AG04450 (cell line): ENCODE data around the gene LGR5. TPM values are rescaled to one million over a fixed set of nuclear protein-coding genes. Genes with fewer than 3 reads are reported as not detected.
"Not testable (repeated sequence)": the region's sequence is repeated elsewhere in the genome, so short reads cannot be mapped to it uniquely, and the experiment has no call there.

Experiments
- CTCF ChIA-PET: fragments of 300-600, 350-600 bp; formaldehyde crosslinking; extraction: SDS; loops from one replicate; lab custom pipeline; 2022; ENCODE audit warnings: antibody characterized with exemption, inconsistent platforms; lab: Charles Lee
- POLR2A ChIA-PET: fragments of 350-600 bp; formaldehyde crosslinking; extraction: SDS; loops from one replicate; lab custom pipeline; 2021; ENCODE audit warnings: antibody characterized with exemption, inconsistent platforms; lab: Yijun Ruan, JAX
- DNase-seq: peaks from one replicate; pipeline ENCODE4 v3.0.0-alpha.2; 2011; ENCODE audit warnings: low read depth, low spot score
- H3K27ac ChIP-seq: one replicate; pipeline ENCODE4 v1.5.1; 2012; ENCODE audit warnings: low read depth, low read length, control low read depth
- H3K27me3 ChIP-seq: one replicate; pipeline ENCODE4 v1.6.0; 2012; ENCODE audit warnings: low read length; ENCODE audit not compliant: control insufficient read depth, insufficient read depth
- H3K4me3 ChIP-seq: 2 replicates; pipeline ENCODE4 v1.5.1; 2011; ENCODE audit warnings: mild to moderate bottlenecking, low read depth, low read length, control low read depth
- H3K9me3 ChIP-seq: 2 replicates; pipeline ENCODE4 v1.5.1; 2012; ENCODE audit warnings: low read length; ENCODE audit not compliant: control insufficient read depth, insufficient read depth
- polyA plus RNA-seq: library from polyadenylated mRNA; depleted of rRNA; stranded (reverse); fragments of >200 nt; gene quantifications from 2 replicates; pipeline ENCODE4 v1.2.3, GENCODE V29; 2011
- TF ChIP-seq, protein P1 (sequence below): IDR thresholded peaks from 2 replicates; pipeline ENCODE4 v1.5.1; 2011; ENCODE audit warnings: low read depth, low read length, control low read depth, inconsistent platforms

The LGR5 gene
- polyA plus RNA-seq, 1 experiment = not detected

DNA sequence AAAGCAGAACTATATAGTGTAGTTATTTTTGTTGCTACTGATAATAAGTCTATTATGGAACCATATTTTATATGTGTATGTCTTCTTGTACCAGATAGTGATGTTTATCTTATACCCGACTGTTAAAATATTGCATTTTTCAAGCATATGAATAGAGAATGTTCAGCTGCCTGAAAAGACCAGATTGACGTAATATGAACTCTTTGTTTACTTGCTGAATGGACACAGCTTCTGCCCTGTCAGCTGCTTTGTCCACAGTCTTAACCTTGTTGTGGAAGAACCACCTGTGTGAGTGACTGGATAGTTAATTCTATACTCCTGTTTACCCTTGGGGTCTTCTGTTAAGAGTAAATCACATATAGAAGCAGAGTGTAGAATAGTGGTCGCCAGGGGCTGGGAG lies 109.3 kb downstream of the LGR5 start:
- Histone ChIP-seq H3K27ac (no peak overlapping the region), H3K4me3 (no peak overlapping the region), H3K9me3 (no peaks in the 10 kb centered on the region), H3K27me3 (no peaks in the 10 kb centered on the region)
- POLR2A ChIA-PET = no interaction called here
- TF ChIP-seq, protein P1, sequence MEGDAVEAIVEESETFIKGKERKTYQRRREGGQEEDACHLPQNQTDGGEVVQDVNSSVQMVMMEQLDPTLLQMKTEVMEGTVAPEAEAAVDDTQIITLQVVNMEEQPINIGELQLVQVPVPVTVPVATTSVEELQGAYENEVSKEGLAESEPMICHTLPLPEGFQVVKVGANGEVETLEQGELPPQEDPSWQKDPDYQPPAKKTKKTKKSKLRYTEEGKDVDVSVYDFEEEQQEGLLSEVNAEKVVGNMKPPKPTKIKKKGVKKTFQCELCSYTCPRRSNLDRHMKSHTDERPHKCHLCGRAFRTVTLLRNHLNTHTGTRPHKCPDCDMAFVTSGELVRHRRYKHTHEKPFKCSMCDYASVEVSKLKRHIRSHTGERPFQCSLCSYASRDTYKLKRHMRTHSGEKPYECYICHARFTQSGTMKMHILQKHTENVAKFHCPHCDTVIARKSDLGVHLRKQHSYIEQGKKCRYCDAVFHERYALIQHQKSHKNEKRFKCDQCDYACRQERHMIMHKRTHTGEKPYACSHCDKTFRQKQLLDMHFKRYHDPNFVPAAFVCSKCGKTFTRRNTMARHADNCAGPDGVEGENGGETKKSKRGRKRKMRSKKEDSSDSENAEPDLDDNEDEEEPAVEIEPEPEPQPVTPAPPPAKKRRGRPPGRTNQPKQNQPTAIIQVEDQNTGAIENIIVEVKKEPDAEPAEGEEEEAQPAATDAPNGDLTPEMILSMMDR = no peak
- CTCF ChIA-PET = interaction anchor here (0.7 to 5.9 kb wide), 4 partner anchors 41 to 198 kb away, joined by 3 to 82 read pairs (median 6); no protein-coding TSS in a partner anchor
- DNase-seq = no peak

DNA sequence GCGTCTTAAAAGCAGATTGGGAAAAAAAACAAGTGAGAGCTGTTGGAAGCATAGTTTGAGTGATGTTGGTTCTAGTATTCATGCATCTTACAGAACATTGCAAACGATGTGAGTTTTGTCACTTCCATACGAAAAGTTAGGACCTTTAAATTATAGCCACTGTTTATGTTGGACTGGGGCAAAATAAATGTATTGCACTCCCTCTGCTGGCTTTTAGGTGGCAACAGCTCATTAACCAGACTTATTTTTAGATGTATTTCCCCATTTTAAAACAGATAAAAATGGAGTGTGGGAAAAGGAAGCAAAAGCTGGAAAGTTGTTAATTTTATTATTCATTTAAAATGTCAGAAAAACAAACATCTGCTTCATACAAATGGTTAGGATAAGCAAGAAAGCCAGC lies 111.9 kb downstream of the LGR5 start:
- no peaks in the 10 kb centered on the region for H3K27me3 ChIP-seq
- DNase-seq = no peak
- no peaks in the 10 kb centered on the region for H3K9me3 ChIP-seq
- no peak overlapping the region for H3K27ac ChIP-seq
- POLR2A ChIA-PET = no interaction called here
- H3K4me3 ChIP-seq = no peak overlapping the region
- CTCF ChIA-PET = interaction anchor here (0.8 to 5.9 kb wide), 11 partner anchors 9 to 340 kb away, joined by 3 to 82 read pairs (median 3); no protein-coding TSS in a partner anchor
- TF ChIP-seq, protein P1 = peak; percentile 56

DNA sequence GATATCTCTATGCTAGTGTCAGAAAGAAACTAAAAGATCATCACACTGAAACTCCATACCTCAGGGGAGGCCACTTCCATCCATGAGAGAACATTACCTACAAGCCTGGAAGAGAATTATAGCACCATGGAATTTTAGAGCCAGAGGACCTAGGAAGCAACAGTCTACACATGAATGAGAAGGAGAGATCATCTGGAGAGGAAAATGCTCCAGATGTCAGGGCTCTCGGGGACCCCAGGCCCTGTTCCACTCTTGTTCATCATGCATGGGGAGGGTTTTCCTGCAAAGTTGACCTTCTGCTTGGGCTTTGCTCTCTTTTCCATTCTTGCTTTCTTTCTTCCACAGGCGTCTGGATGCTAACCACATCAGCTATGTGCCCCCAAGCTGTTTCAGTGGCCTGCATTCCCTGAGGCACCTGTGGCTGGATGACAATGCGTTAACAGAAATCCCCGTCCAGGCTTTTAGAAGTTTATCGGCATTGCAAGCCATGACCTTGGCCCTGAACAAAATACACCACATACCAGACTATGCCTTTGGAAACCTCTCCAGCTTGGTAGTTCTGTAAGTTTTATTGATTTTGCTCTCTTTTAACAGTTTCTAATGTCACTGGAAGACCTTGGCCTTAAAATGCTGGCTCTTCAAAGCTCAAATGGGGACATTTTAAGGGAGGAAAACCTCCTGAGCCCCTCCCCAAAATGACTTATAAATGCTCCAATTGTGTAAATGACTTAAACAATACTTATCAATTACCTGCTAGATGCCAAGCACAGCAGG lies 113.3 kb downstream of the LGR5 start:
- no peaks in the 10 kb centered on the region for H3K9me3 ChIP-seq
- H3K27ac ChIP-seq = no peak overlapping the region
- ChIA-PET CTCF (interaction anchor here (0.6 to 5.9 kb wide), 6 partner anchors 16 to 160 kb away, joined by 3 to 82 read pairs (median 4); no protein-coding TSS in a partner anchor), POLR2A (no interaction called here)
- no peak for DNase-seq
- TF ChIP-seq, protein P1 = no peak
- H3K27me3 ChIP-seq = no peaks in the 10 kb centered on the region
- H3K4me3 ChIP-seq = no peak overlapping the region

DNA sequence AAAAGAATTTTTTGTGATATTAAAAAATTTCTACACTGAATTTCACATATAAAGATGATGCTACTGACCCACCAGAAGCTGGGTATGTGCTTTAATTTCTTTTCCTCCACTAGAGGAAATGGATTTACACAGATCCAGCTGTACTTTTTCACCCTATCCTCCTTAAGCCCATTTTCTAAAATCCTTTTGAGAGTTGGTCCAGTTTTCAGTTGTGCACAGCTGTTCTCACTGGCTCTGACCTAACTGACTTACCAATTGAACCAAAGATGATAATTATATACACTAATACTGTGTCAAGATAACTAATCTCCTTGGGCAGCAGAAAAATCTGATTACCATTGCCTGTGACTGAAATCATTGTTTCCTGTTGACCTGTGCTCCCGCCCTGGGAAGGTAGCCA lies 115.6 kb downstream of the LGR5 start:
- TF ChIP-seq, protein P1 = no peak
- CTCF ChIA-PET = no interaction called here
- H3K27ac ChIP-seq = no peak overlapping the region
- H3K4me3 ChIP-seq = no peak overlapping the region
- POLR2A ChIA-PET = no interaction called here
- no peaks in the 10 kb centered on the region for H3K27me3 ChIP-seq
- no peak for DNase-seq
- H3K9me3 ChIP-seq = no peaks in the 10 kb centered on the region

DNA sequence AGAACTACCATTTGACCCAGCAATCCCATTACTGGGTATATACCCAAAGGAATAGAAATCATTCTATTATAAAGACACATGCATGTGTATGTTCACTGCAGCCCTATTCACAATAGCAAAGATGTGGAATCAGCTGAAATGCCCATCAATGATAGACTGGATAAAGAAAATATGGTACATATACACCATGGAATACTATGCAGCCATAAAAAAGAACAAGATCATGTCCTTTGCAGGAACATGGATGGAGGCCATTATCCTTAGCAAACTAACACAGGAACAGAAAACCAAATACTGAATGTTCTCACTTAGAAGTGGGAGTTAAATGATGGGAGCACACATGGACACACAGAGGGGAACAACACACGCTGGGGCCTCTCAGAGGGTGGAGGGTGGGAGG lies 116.2 kb downstream of the LGR5 start:
- CTCF ChIA-PET = interaction anchor here (1.5 kb wide), 1 partner anchor 140 kb away, joined by 3 read pairs; no protein-coding TSS in a partner anchor
- H3K27ac ChIP-seq, H3K9me3 ChIP-seq, DNase-seq, POLR2A ChIA-PET, H3K27me3 ChIP-seq, H3K4me3 ChIP-seq: not testable (repeated sequence)
